ENCODE data around the gene RECQL.

DNA sequence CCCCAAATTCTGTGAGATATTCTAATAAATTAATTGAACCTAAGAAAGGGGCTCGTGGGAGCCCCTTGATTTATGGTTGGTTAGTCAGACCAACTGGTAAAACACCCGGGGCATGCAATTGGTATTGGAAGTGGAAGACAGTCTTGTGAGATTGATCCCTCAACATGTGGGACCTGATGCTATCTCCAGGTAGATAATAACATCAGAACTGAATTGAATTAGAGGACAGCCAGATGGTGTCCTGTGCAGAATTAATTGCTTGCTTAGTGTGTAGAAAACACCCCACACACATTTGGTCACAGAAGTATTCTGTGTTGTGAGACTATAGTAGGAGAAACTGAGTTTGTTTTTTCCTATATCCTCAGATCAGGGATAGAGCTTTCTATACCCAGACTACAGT is 42.0 kb downstream of the RECQL start:
- TF ChIP-seq, protein P1, sequence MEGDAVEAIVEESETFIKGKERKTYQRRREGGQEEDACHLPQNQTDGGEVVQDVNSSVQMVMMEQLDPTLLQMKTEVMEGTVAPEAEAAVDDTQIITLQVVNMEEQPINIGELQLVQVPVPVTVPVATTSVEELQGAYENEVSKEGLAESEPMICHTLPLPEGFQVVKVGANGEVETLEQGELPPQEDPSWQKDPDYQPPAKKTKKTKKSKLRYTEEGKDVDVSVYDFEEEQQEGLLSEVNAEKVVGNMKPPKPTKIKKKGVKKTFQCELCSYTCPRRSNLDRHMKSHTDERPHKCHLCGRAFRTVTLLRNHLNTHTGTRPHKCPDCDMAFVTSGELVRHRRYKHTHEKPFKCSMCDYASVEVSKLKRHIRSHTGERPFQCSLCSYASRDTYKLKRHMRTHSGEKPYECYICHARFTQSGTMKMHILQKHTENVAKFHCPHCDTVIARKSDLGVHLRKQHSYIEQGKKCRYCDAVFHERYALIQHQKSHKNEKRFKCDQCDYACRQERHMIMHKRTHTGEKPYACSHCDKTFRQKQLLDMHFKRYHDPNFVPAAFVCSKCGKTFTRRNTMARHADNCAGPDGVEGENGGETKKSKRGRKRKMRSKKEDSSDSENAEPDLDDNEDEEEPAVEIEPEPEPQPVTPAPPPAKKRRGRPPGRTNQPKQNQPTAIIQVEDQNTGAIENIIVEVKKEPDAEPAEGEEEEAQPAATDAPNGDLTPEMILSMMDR (IDR thresholded peaks at IDR 0.05 in 4 of 5, conservative IDR thresholded peaks at IDR 0.05 in 1 of 5), result no peak
- TF ChIP-seq POLR2A (IDR thresholded peaks at IDR 0.05), result no peak
